ENCODE results near the gene SYT6.

The SYT6 gene

GRCh38 chr1:114089502-114090138 lies 64.0 kb downstream of the SYT6 start:
- Histone ChIP-seq H3K9me2 (replicated peaks; ENCODE audit: insufficient read depth, low read length) (no peaks in the 10 kb centered on the region), H3K9me3 (replicated peaks; ENCODE audit: insufficient read depth, low read length) (no peaks in the 10 kb centered on the region), H3K4me1 (ENCODE audit: low read length) (no peaks in the 10 kb centered on the region), H3F3A (ENCODE audit: insufficient read depth, low read length) (no peaks in the 10 kb centered on the region), H4K20me1 (ENCODE audit: insufficient read depth, low read length) (no peaks in the 10 kb centered on the region), H3K27ac (ENCODE audit: low read length) (no peak overlapping the region), H3K4me2 (ENCODE audit: low read depth, low read length) (no peak overlapping the region), H3K9ac (ENCODE audit: low read length) (no peak overlapping the region), H3K79me2 (ENCODE audit: low read length) (no peaks in the 10 kb centered on the region), H3K4me3 (ENCODE audit: low read length) (no peak overlapping the region), H2AFZ (ENCODE audit: low read length) (no peak overlapping the region), H3K36me3 (replicated peaks; ENCODE audit: insufficient read depth, low read length) (no peaks in the 10 kb centered on the region), H3K27me3 (replicated peaks; ENCODE audit: insufficient read depth, low read length) (no peaks in the 10 kb centered on the region)
- no peak for DNase-seq
- no peak for TF ChIP-seq EZH2phosphoT487 (IDR thresholded peaks at IDR 0.05; ENCODE audit: low read length)

- no peaks in the 10 kb centered on the region for H3K9me2 ChIP-seq (replicated peaks; ENCODE audit: insufficient read depth, low read length)
- no peaks in the 10 kb centered on the region for H4K20me1 ChIP-seq (ENCODE audit: insufficient read depth, low read length)
- no peak for TF ChIP-seq EZH2 (optimal IDR thresholded peaks at IDR 0.05; ENCODE audit: low read depth, low read length)
- no peaks in the 10 kb centered on the region for H3K9me3 ChIP-seq (replicated peaks; ENCODE audit: insufficient read depth, low read length)
- DNase-seq, result no peak
- H3K27me3 ChIP-seq (replicated peaks; ENCODE audit: insufficient read depth, low read length), result no peaks in the 10 kb centered on the region
- H3K4me3 ChIP-seq (ENCODE audit: low read length), result no peak overlapping the region
- no peaks in the 10 kb centered on the region for H3K36me3 ChIP-seq (replicated peaks; ENCODE audit: insufficient read depth, low read length)
- no peak overlapping the region for H2AFZ ChIP-seq (ENCODE audit: low read length)
- H3K4me1 ChIP-seq (ENCODE audit: low read length), result no peaks in the 10 kb centered on the region
- no peak overlapping the region for H3K27ac ChIP-seq (ENCODE audit: low read length)
- H3F3A ChIP-seq (ENCODE audit: insufficient read depth, low read length), result no peaks in the 10 kb centered on the region
- no peaks in the 10 kb centered on the region for H3K79me2 ChIP-seq (ENCODE audit: low read length)
- no peak overlapping the region for H3K4me2 ChIP-seq (ENCODE audit: low read depth, low read length)
- no peak overlapping the region for H3K9ac ChIP-seq (ENCODE audit: low read length)
Measured at GRCh38 chr1:114088392-114089299, 65.0 kb downstream of the SYT6 start.

DNA sequence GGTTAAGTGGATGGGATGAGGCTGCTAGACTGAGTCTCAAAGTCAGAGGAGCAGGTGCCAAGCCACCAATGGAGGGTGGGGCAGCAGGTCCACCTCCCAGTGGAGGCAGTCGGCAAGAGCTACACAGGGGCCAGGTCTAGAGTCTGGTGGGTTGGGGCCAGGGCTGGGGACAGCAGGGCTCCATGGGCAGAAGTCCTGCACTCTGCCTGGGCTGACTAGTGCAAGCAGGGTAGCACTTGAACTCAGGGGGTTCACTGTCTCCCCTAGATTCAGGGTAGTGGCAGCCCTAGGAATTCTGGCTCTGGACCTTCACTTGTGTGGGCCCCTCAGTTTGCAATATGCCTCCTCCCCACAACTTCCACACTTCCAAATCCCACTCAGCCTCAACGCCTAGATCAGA lies 66.2 kb downstream of the SYT6 start:
- H3K4me2 ChIP-seq (ENCODE audit: low read depth, low read length), result no peak overlapping the region
- TF ChIP-seq EZH2phosphoT487 (IDR thresholded peaks at IDR 0.05; ENCODE audit: low read length) (no peak), CTCF (IDR thresholded peaks at IDR 0.05; ENCODE audit: low read length) (no peak), EZH2 (optimal IDR thresholded peaks at IDR 0.05; ENCODE audit: low read depth, low read length) (no peak)
- H2AFZ ChIP-seq (ENCODE audit: low read length), result no peak overlapping the region
- H3K9ac ChIP-seq (ENCODE audit: low read length), result no peak overlapping the region
- H3K4me3 ChIP-seq (ENCODE audit: low read length), result no peak overlapping the region
- H3F3A ChIP-seq (ENCODE audit: insufficient read depth, low read length), result no peaks in the 10 kb centered on the region
- no peak overlapping the region for H3K27ac ChIP-seq (ENCODE audit: low read length)
- no peaks in the 10 kb centered on the region for H3K9me2 ChIP-seq (replicated peaks; ENCODE audit: insufficient read depth, low read length)
- no peaks in the 10 kb centered on the region for H3K27me3 ChIP-seq (replicated peaks; ENCODE audit: insufficient read depth, low read length)
- no peaks in the 10 kb centered on the region for H4K20me1 ChIP-seq (ENCODE audit: insufficient read depth, low read length)
- H3K9me3 ChIP-seq (replicated peaks; ENCODE audit: insufficient read depth, low read length), result no peaks in the 10 kb centered on the region
- no peaks in the 10 kb centered on the region for H3K79me2 ChIP-seq (ENCODE audit: low read length)
- DNase-seq, result no peak
- H3K36me3 ChIP-seq (replicated peaks; ENCODE audit: insufficient read depth, low read length), result no peaks in the 10 kb centered on the region
- no peaks in the 10 kb centered on the region for H3K4me1 ChIP-seq (ENCODE audit: low read length)

GRCh38 chr1:114086601-114087368 lies 66.9 kb downstream of the SYT6 start:
- H3F3A ChIP-seq (ENCODE audit: insufficient read depth, low read length), result no peaks in the 10 kb centered on the region
- TF ChIP-seq EZH2 (optimal IDR thresholded peaks at IDR 0.05; ENCODE audit: low read depth, low read length) (no peak), EZH2phosphoT487 (IDR thresholded peaks at IDR 0.05; ENCODE audit: low read length) (no peak), CTCF (IDR thresholded peaks at IDR 0.05; ENCODE audit: low read length) (no peak)
- no peaks in the 10 kb centered on the region for H3K79me2 ChIP-seq (ENCODE audit: low read length)
- H3K9me2 ChIP-seq (replicated peaks; ENCODE audit: insufficient read depth, low read length), result no peaks in the 10 kb centered on the region
- no peak overlapping the region for H3K4me2 ChIP-seq (ENCODE audit: low read depth, low read length)
- no peak overlapping the region for H3K9ac ChIP-seq (ENCODE audit: low read length)
- no peak for DNase-seq
- no peak overlapping the region for H2AFZ ChIP-seq (ENCODE audit: low read length)
- H3K27me3 ChIP-seq (replicated peaks; ENCODE audit: insufficient read depth, low read length), result no peaks in the 10 kb centered on the region
- no peak overlapping the region for H3K4me3 ChIP-seq (ENCODE audit: low read length)
- no peaks in the 10 kb centered on the region for H3K9me3 ChIP-seq (replicated peaks; ENCODE audit: insufficient read depth, low read length)
- no peak overlapping the region for H3K27ac ChIP-seq (ENCODE audit: low read length)
- H3K36me3 ChIP-seq (replicated peaks; ENCODE audit: insufficient read depth, low read length), result no peaks in the 10 kb centered on the region
- H4K20me1 ChIP-seq (ENCODE audit: insufficient read depth, low read length), result no peaks in the 10 kb centered on the region
- no peaks in the 10 kb centered on the region for H3K4me1 ChIP-seq (ENCODE audit: low read length)

All from MM.1S (cell line).